Testis (tissue), 3 donors: ENCODE results near the gene ZMYND10. TPM values are rescaled to one million over a fixed set of nuclear protein-coding genes. Genes with fewer than 3 reads are reported as not detected.
A peak's percentile ranks its signal among the peaks of the same experiment; 100 is the strongest.

Source experiments
- DNase-seq: peaks from one replicate; pipeline ENCODE4 v3.0.0-alpha.2; 2019
- H3K27ac ChIP-seq, 2 donors: fragments of 200-600 bp; sonication (generic); one replicate each; pipeline ENCODE4 v1.5.1; 2019
- H3K27me3 ChIP-seq: fragments of 200-600 bp; sonication (generic); one replicate; pipeline ENCODE4 v1.5.1; 2019
- H3K36me3 ChIP-seq: fragments of 200-600 bp; sonication (generic); one replicate; pipeline ENCODE4 v1.5.1; 2017; ENCODE audit warnings: low read depth; ENCODE audit errors: missing control alignments
- H3K4me1 ChIP-seq: fragments of 200-600 bp; sonication (generic); one replicate; pipeline ENCODE4 v1.5.1; 2019
- H3K4me3 ChIP-seq, 2 donors: fragments of 200-600 bp; sonication (generic); one replicate each; pipeline ENCODE4 v1.5.1; 2017 to 2019
- H3K9me3 ChIP-seq: fragments of 200-600 bp; sonication (generic); one replicate; pipeline ENCODE4 v1.5.1; 2017
- POLR2A ChIP-seq: fragments of 450-650 bp; IDR thresholded peaks from one replicate; pipeline ENCODE4 v1.6.1; 2017; ENCODE audit warnings: antibody characterized with exemption, mild to moderate bottlenecking, moderate library complexity
- WGBS, 2 donors: methylation state at CpG; one replicate each; pipeline ENCODE4 v1.1.5; 2018; 5-methylcytosine and 5-hydroxymethylcytosine counted together
- intact Hi-C: fragments of 100-400 bp; cut with DNase I; formaldehyde crosslinking; loops from one replicate; pipeline ENCODE4 v1.15.1; 2023; ENCODE audit warnings: low total_unique reads
- polyA plus RNA-seq: library from polyadenylated mRNA; stranded (reverse); fragments of 350-450 nt; fragmentation: Illumina TruSeq; extraction: RNeasy Lipid Tissue Mini Kit (QIAGEN cat#74804); gene quantifications from one replicate; pipeline ENCODE4 v1.2.3, GENCODE V29; 2014; ENCODE audit warnings: low read depth, low replicate concordance; ENCODE audit not compliant: insufficient read depth
- total RNA-seq, 2 donors: library from RNA; depleted of rRNA; stranded (reverse); fragments of >200 nt; gene quantifications; one replicate each; pipeline ENCODE4 v1.2.3, GENCODE V29; 2016
- TF ChIP-seq, protein P1 (sequence below), 3 experiments: fragments of 450-650 bp in 2 of 3; fragments of 200-600 bp in 1 of 3; sonication (generic) in 1 of 3; IDR thresholded peaks; one replicate each; pipeline ENCODE4 v1.5.1; 2016 to 2019; ENCODE audit warnings: antibody characterized with exemption in 3 of 3, mild to moderate bottlenecking in 2 of 3, moderate library complexity in 1 of 3

Gene ZMYND10
- total and polyA plus RNA-seq, 3 donors from 2014 or later = 241 to 763 (median 335) TPM

DNA sequence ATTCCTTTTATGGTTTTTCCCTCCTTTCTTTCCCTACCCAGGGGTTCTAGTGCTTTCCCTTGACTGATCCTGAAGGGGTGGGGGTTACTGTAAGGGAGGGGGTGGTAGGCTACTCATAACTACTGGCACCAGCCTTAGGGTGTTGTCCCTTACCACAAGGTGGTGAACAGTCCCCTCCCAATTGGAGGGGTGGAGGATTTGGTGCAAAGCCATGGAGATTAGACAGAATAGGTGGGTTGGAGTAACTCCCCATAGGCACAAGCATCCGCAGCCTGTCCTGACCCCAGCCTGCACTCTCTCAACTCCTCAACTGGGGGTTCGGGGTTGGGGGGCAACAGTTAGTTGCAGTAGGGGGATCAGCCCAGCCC is 20.4 kb downstream of the ZMYND10 start:
- no peak for DNase-seq
- H3K27ac ChIP-seq = peak overlapping the region in 1 of 2 donors; percentile 96
- no peaks in the 10 kb centered on the region for H3K27me3 ChIP-seq
- H3K9me3 ChIP-seq = no peaks in the 10 kb centered on the region
- no peak overlapping the region for H3K4me3 ChIP-seq
- no peaks in the 10 kb centered on the region for H3K36me3 ChIP-seq
- H3K4me1 ChIP-seq = peaks cover 46% of the 10 kb centered on the region
- intact Hi-C loops = loop anchor here (10.0 kb wide), 1 partner anchor 70 kb away; no protein-coding TSS in a partner anchor
- TF ChIP-seq, protein P1, sequence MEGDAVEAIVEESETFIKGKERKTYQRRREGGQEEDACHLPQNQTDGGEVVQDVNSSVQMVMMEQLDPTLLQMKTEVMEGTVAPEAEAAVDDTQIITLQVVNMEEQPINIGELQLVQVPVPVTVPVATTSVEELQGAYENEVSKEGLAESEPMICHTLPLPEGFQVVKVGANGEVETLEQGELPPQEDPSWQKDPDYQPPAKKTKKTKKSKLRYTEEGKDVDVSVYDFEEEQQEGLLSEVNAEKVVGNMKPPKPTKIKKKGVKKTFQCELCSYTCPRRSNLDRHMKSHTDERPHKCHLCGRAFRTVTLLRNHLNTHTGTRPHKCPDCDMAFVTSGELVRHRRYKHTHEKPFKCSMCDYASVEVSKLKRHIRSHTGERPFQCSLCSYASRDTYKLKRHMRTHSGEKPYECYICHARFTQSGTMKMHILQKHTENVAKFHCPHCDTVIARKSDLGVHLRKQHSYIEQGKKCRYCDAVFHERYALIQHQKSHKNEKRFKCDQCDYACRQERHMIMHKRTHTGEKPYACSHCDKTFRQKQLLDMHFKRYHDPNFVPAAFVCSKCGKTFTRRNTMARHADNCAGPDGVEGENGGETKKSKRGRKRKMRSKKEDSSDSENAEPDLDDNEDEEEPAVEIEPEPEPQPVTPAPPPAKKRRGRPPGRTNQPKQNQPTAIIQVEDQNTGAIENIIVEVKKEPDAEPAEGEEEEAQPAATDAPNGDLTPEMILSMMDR (IDR thresholded peaks at IDR 0.05) = no peak
- TF ChIP-seq POLR2A = no peak
- WGBS, 2 donors = 87 to 90% methylated on average over 2 of the region's 2 CpGs

DNA sequence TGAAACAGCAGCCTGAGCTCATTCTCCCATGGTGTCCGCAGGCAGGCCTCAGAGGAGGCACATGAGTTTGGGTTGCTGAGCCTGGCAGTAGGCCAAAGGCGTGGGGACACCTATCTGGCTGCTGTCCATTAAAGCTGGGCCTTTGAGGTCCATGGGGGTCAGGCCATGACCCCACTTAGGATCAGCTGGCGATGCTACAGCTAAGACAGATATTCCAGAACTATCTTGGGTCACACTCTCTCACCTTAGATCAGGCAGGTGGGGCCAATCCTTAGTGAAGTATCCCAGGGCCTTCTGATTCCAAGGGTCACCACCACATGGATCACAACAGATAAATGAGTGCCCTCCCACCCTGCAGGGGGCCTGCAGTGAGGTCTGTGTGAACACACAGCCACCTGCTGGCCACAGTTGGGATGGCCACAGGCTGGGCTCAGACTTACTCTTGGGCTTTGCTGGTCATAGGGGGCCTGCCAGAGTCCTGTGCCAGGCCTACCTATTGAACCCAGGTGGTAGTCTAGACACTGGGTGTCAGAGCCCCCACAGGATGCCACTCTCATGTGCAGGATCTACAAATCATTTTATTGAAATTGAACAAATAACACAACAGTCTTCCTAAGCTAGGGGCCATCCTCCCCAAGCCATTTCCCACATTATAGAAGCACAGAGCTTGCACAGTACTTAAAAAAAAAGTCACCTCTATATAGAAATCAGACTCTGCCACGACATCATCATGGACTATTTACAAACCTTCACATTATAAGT is 21.0 kb downstream of the ZMYND10 start:
- Histone ChIP-seq H3K4me3 (no peak overlapping the region), H3K36me3 (no peaks in the 10 kb centered on the region), H3K27ac (peak overlapping the region in 1 of 2 donors; percentile 96), H3K27me3 (no peaks in the 10 kb centered on the region), H3K4me1 (peaks cover 52% of the 10 kb centered on the region), H3K9me3 (no peaks in the 10 kb centered on the region)
- TF ChIP-seq, protein P1 (IDR thresholded peaks at IDR 0.05) = peak; percentile 69 to 83 (median 77)
- TF ChIP-seq POLR2A = no peak
- WGBS, 2 donors = 32 to 52% methylated on average over 2 to 4 of the region's 4 CpGs
- intact Hi-C loops = loop anchor here (10.0 kb wide), 1 partner anchor 70 kb away; no protein-coding TSS in a partner anchor
- DNase-seq = peak; percentile 78

DNA sequence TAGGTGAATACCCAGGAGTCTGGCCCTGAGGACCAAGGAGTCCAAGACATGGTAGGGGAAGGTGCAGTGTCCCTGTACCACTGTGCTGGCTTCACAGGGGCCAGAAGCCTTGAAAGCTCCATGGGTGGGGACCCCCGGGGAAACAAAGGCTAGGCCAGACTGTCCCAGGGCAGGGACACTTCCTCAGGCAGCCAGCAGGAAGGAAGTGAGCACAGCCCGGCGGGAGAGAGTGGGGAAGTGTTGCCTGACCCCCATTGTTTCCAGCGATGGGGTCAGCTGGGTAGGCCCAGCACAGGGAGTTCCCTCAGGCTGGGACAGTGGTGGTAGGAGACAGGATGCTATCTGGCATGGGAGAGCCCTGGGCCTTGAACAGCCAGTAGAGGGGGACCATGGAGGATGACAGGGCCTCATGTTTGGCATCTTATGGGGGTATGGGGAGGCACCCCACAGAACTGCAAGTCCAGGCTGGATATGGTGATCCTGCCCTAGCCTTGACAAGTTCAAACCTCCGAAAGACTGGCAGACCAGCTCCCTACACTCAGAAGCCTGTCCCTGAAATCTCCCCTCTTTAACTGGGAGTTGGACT is 21.8 kb downstream of the ZMYND10 start:
- Histone ChIP-seq H3K27ac (peak overlapping the region in 1 of 2 donors; percentile 96), H3K4me1 (peaks cover 52% of the 10 kb centered on the region), H3K4me3 (no peak overlapping the region), H3K36me3 (no peaks in the 10 kb centered on the region), H3K9me3 (no peaks in the 10 kb centered on the region), H3K27me3 (no peaks in the 10 kb centered on the region)
- intact Hi-C loops = loop anchor here (10.0 kb wide), 1 partner anchor 69 kb away; no protein-coding TSS in a partner anchor
- no peak for DNase-seq
- TF ChIP-seq POLR2A = no peak
- TF ChIP-seq, protein P1 (IDR thresholded peaks at IDR 0.05) = no peak
- 56% methylated on average over 4 to 5 of the region's 5 CpGs for WGBS, 2 donors

DNA sequence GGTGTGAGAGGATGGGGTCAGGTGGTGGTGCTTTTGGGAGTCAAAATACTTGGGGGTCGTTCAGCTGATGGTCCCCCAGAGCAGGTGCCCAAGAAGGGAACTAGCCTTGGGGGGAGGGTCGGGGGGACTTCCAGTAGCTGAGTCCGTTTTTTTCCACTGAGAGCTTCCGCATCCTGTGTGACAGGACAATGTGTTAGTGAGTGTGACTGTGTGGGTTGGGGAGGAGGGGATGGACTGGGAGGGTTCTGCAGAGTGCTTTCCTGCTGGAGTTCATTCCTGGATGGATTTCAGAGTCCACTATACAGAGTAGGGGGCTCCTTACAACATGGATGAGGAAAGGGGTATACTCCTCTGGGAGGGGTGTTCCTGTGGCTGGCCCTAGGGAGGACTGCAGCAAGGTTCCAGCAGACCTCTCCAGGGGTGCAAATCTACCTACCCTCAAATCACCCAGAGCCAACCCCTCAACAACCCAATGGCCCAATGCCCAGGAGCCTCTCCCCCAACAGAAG is 22.4 kb downstream of the ZMYND10 start:
- peaks cover 48% of the 10 kb centered on the region for H3K4me1 ChIP-seq
- peak overlapping the region; percentile 93 to 96 for H3K27ac ChIP-seq
- no peak for DNase-seq
- H3K9me3 ChIP-seq = no peaks in the 10 kb centered on the region
- WGBS, 2 donors = 25 to 31% methylated on average over 4 of the region's 4 CpGs
- no peaks in the 10 kb centered on the region for H3K36me3 ChIP-seq
- no peak for TF ChIP-seq POLR2A
- TF ChIP-seq, protein P1 (IDR thresholded peaks at IDR 0.05) = no peak
- intact Hi-C loops = loop anchor here (10.0 kb wide), 1 partner anchor 68 kb away; no protein-coding TSS in a partner anchor
- H3K27me3 ChIP-seq = no peaks in the 10 kb centered on the region
- no peak overlapping the region for H3K4me3 ChIP-seq
